ENCODE measurements around the gene DKKL1.

Gene DKKL1

GRCh38 chr19:49335071-49335783, 28.4 kb upstream of the DKKL1 start, which contains the start of gene CD37:
Gene CD37, plus strand, starts transcription at chr19:49335406. Its CDS starts 135 bp downstream, at chr19:49335541.
- TF ChIP-seq, protein P1, sequence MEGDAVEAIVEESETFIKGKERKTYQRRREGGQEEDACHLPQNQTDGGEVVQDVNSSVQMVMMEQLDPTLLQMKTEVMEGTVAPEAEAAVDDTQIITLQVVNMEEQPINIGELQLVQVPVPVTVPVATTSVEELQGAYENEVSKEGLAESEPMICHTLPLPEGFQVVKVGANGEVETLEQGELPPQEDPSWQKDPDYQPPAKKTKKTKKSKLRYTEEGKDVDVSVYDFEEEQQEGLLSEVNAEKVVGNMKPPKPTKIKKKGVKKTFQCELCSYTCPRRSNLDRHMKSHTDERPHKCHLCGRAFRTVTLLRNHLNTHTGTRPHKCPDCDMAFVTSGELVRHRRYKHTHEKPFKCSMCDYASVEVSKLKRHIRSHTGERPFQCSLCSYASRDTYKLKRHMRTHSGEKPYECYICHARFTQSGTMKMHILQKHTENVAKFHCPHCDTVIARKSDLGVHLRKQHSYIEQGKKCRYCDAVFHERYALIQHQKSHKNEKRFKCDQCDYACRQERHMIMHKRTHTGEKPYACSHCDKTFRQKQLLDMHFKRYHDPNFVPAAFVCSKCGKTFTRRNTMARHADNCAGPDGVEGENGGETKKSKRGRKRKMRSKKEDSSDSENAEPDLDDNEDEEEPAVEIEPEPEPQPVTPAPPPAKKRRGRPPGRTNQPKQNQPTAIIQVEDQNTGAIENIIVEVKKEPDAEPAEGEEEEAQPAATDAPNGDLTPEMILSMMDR (IDR thresholded peaks at IDR 0.05; ENCODE audit: insufficient read depth, low read depth, low read length, missing control alignments): no peak
- DNase-seq (ENCODE audit: low read depth): no peak

GRCh38 chr19:49335784-49336481, 27.7 kb upstream of the DKKL1 start:
- no peak for DNase-seq (ENCODE audit: low read depth)
- TF ChIP-seq, protein P1 (IDR thresholded peaks at IDR 0.05; ENCODE audit: insufficient read depth, low read depth, low read length, missing control alignments): no peak
- no peak overlapping the region for H3K4me3 ChIP-seq (ENCODE audit: low read length)

More at GRCh38 chr19:49335071-49335783, 28.4 kb upstream of the DKKL1 start, which contains the start of gene CD37:
- no peak within 1 kb of the TSS for H3K4me3 ChIP-seq (ENCODE audit: low read length)

GRCh38 chr19:49336482-49337266, 27.0 kb upstream of the DKKL1 start:
- no peak overlapping the region for H3K4me3 ChIP-seq (ENCODE audit: low read length)
- no peak for DNase-seq (ENCODE audit: low read depth)
- TF ChIP-seq, protein P1 (IDR thresholded peaks at IDR 0.05; ENCODE audit: insufficient read depth, low read depth, low read length, missing control alignments): no peak

GRCh38 chr19:49337267-49338022, 26.2 kb upstream of the DKKL1 start:
- TF ChIP-seq, protein P1 (IDR thresholded peaks at IDR 0.05; ENCODE audit: insufficient read depth, low read depth, low read length, missing control alignments): no peak
- no peak for DNase-seq (ENCODE audit: low read depth)
- H3K4me3 ChIP-seq (ENCODE audit: low read length): no peak overlapping the region

- no peak for DNase-seq (ENCODE audit: low read depth)
- TF ChIP-seq, protein P1 (IDR thresholded peaks at IDR 0.05; ENCODE audit: insufficient read depth, low read depth, low read length, missing control alignments): no peak
- no peak overlapping the region for H3K4me3 ChIP-seq (ENCODE audit: low read length)
These were observed 25.5 kb upstream of the DKKL1 start for GRCh38 chr19:49338023-49338677.

Measured in epithelial cell of esophagus (primary cell).